GM19035 (cell line): ENCODE data around the gene HOXB3.

ENCODE experiments used
- ATAC-seq: cut with Tn5 transposase; IDR thresholded peaks from one replicate; pipeline ENCODE4 v1.9.1; 2021; ENCODE audit not compliant: unreplicated experiment

The HOXB3 gene

DNA sequence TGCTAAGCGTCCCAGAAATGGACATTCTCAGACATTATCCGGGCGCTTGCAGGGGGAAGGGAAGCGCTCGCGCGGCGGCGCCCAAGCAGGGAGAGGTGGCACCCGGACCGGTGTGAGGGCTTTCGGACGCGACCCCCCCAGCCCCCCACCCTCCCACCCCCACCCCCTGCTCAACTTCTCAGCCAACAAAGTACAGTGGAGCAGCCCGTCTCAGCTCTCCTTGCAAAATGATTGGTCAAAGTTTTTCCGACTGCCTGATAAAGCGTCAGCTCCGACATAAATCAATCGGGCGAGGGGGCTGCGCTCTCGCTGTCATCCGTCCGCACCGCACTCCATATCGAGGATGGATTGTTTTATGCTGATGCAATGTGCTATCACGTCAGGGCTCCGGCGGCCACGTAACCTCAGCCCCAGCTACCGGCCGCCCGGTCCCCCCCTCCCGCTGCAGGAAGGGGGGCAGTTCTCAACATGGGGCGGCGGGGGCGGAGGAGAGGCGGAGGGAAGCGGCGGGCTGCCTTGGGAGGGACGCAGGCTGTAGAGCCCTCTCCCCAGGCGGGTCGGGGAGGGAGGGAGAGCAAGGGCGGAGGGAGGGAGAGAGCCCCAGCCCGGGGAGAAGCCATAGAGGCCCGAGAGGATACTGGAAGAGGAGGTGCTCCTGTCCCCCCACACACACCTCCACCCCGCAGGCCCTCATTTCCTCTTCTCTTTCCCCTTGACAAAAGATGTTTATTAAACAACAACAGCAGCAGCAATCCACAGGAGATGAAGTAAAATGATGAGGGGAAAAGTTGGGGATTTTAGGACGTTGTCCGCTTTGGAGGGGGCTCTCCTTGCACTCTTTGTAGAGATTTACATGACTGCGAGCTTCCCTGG, 36.4 kb upstream of the HOXB3 start, which contains the start of gene HOXB9:
Gene HOXB9 (minus strand): TSS at position 114 of the 873 bp plus-strand sequence. CDS start 89 bp downstream, at position 25.
- ATAC-seq = no peak

DNA sequence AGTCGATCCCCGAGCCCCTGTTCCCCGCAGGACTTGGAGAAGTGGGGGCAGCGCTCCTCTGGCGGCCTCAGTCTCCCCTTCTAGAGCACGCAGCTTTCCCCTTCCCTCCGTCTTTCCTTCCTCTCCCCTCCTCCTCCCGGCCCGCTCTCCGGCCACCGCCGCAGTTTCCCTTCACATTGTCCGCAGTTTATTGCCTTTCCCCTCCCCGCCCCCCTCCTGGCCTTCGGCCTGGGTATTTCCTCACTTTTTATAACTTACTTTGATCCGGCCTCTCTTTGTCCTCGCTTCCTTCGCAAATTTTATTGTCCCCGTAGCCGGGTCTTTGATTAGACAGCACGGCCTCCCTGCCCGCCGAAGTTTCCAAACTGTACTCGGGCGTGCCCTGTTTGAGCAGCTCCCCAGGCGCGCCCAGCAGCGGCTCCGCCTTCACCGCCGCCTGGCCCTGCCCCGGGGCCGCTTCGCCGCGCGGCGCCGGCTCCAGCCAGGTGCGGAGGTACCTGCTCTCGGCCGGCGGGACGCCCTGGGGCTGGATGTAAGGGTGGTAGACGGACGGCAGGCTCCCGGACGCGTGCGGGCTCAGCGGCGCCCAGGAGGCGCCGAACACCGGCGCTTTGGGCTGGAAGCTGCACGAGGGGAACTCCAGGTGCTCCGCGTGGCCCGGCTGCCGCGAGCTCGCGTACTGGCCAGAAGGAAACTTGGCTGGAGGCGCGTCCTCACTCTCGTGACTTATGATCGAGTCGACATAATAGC, 35.6 kb upstream of the HOXB3 start:
- no peak for ATAC-seq

DNA sequence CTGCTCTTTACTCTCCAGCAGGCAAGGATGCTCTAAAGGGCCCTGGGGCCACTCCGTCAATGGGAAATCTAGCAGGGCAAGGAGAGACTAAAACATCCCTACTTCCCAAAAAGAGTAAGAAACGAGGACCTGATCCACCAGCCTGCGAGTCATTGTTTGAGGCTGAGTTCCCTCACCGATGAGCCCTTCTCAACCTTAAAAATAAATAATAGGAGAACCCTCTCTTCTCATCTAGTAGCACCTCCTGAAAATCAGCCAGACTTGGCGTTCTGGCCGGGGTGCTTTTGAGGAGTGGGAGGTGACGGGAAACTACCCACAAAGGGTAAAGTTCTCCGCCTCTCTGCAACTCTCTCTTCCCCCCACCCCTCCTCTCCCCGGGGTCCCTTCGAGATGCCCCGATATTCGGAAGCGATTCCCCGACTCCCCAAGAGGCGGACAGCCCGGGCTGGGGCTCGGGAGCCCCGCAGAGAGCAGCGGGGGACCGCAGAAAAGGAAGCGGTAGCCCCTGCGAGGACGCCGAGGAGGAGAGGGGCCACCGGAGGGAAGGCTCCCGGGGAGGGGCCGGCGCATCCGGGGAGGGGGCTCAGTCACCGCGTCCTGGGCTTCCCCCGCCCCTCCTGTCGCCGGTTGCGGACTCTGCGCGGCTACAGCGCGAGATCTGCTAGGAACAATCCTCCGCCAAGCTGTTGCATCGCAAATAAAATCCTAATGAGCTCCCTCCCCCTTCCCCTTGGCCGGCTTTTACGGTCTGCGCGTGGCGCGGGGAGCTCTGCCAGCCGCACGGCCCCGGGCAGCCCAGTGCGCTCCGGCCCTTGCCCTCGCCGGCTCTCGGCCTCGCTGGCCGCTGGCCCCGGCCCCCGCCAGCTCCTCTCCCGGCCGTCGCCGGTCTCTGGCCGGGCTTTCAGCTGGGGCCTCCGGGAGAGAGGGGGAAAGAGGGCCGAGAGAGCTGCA, 34.8 kb upstream of the HOXB3 start:
- no peak for ATAC-seq

DNA sequence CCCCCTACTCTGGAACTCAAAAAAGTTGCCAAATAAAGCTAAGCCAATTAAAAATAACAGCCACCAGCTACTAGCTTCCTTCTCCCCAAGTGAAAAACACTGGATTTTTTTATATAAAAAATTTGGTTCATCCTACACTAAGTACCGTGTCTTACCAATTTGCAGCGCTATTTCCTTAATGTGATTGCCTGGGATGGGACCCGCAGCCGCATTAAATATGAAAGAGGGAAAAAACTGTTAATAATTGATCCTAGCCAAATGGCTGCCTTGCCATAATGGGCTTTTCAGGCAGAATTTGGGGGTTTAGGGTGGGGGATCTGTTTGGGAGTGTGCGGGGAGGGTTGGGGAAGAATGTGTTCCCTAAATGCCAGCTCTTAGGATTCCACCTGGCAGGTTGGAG, 34.1 kb upstream of the HOXB3 start:
- ATAC-seq = no peak

DNA sequence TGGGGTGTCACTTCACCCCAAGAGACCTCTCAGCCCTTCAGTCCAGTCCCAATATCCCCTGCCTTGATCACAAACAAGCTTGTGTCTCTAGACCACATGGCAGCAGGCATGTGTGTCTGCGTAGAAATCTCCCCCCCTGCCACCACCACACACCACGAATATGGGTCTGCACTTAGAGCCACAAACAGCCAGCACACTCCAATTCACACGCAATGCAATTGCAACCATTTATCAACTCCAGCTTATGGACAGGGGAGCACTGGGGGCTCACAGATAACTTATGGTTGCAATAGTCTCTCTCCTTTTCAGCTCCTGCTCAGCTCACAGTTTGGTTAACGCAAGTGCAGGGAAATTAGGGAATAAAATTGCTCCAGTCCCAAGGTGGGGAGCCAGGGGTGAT, 33.5 kb upstream of the HOXB3 start:
- ATAC-seq = no peak

DNA sequence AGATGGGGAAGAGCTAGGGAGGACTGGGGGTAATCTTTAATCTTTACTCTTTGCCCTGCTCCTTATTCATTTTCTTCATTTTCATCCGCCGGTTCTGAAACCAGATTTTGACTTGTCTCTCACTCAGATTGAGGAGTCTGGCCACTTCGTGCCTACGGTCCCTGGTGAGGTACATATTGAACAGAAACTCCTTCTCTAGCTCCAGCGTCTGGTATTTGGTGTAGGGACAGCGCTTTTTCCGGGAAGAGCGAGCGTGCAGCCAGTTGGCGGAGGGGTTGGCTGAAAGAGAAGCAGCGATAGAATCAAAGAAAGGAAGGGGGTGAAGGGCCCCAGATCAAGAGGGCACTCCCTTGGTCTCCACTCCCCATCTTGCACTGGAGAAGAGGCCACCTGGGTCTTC, 32.8 kb upstream of the HOXB3 start:
- no peak for ATAC-seq

DNA sequence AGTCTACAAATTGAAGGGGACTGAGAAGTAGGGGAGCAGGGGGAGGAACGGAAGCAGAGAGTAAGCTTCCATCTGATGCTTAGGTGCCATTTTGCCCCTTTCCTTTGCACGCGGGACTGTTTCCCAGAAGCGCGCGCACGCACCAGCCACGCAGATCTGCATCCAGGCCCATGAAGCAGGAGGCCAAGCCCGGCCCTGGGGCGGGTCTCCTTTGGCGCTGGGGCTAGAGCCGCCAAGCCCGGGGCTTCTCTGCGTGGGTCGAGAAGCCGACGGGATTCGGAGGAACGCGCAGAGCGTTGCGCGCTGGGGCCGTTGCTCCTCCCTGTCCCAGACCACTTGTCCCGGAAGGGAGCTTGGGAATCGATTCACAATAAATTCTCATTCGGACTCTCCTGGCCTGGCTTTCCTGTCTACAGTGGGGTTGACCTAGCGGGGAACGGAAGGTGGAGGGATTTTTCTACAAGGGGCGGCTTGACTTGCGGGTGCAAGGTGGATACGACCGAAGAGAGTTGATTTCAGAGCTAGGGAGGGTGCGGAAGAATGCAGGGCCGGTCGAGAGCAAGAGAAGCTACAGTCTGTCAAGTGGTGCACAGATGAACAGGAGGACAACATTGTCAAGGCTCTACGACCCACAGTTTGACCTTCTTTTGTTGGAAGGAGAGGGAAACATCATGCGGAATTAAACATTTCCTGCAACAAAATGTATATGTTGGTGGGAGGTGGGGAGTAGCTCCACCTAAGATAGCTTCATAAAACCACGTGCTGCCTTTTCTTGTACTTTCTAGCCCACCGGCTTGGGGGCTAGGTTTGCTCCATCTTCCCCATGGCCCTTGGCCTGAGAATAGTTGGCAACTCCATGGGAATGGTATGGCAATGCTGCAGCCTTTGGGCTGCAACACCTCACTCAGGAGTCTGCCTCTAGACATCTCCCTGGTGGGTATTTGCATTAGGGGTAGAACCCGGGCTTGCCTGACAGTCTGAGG, 31.7 kb upstream of the HOXB3 start:
- no peak for ATAC-seq

DNA sequence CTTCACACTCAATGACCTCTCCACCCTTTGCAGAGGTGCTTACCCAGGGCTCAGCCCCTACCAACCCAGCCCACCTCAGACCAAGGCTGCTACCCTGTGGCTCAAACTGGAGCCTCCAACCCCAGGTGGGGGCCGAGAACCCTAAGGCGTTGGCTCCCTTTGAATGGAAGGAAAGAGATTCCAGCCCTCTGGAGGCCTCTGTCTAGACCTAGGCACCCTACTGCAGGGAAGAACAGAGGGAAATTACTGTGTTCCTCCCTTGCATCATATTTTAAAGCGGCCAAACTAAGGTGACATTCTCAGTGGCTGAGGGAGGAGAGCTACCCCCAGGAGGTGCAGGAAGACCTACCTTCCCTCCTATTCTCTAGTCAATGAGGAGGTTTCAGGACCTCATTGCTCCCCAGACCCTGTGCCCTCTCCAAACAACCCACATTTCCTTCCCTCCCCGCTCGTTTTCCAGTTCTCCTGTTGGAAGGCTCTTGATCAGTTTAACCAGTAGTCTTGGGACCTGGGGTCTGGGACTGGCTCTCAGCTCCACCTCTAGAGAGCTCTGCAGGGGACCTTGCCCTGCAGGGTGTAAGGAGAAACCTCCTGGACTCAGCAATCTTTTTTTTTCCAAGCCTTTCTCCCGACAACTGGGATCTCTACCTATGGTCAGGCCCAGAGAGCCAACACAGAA, 30.6 kb upstream of the HOXB3 start:
- ATAC-seq = no peak

DNA sequence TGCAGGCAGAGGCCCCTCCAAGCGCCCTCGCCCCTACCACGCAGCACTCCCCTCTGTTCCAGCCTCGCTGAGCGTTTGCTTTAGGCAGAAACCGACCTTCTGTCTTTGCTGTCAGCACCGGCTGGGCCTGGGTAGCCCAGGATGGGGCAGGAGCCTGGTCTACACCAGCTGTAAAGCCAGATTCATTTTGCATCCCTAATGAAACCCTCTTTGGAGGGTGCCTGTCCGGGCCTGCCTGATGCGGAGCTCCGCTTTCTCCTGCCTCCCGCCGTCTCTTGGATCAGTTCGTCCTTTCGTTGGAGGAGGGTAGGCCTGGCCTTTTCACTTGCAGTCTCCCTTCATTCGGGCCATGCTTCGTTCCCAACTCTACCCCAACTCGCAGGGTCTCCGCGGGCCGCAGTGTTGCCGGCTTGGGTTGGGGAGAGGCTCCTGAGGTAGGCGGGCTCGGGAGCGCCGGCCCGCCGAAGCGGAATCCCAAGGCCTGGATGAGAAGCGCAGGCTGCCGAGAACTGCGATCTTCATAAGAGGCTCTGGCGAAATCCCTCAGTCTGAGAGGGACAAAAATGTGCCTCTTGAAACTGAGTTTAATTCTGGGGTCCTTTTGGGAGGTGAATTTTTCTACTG, 29.9 kb upstream of the HOXB3 start:
- no peak for ATAC-seq

DNA sequence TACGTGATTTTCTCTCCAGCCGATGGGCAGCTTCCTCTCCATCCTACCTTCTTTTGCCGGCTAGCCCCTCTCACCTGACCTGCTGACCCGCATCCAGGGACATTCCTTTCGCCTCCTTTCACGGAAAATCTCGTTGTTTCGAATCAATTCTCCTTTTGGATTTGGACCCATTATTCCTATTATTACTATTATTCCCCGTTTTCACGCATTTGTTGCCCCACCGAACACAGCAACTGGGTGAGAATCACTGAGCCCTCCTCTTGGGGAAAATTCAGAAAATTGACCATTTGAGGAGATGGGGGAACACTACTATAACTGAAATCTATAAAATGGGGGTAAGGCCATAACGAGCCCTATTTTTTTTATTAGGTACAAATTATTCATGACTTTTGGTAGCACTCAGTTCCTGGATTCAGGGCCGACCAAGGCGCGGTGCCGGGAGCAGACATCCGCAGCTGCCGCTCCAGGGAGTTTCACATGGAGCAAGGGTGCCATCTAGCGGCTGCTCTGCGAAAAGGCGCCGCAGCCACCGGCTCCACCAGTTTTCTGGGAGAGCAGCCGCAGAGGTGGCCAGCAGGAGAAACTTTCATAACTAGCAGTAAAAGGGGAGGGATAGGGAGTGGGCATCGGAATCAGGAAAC, 28.3 kb upstream of the HOXB3 start:
- no peak for ATAC-seq

DNA sequence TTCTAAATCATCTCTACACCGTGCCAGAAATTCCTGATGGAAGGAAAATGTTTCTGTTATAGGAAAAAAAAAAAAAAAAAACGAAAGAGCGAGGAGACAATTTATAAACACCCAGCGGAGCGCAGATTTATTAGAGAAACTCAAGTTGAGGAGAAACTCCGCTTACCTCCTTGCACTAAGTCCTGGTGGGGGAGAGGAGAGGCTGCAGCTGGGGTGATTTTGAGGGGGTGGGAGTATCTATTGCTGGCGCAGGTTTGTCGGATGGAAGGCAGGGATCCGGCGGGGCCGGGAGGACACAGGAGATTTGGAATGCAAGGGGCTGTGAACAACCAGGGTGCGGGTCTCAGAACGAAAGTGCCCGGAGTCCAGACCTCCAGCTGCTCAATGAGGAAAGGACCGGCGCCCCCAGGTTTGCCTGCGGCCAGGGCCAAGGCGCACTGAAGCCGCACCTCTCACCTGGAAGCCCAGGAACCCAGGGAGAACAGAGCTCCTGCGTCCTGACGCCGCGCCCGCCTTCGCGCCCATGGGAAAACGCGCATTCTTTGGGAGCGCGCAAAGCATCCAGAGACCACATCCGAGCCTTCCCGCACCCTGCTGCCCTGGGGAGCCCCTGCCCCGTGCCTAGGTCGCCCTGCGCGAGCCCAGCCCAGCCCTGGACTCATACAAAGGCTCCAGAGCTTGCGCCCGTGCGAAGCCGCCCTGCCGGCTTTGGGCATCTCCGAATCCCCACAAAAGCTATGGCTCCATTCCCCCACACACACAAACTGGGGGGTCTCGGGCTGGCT, 27.6 kb upstream of the HOXB3 start:
- no peak for ATAC-seq

DNA sequence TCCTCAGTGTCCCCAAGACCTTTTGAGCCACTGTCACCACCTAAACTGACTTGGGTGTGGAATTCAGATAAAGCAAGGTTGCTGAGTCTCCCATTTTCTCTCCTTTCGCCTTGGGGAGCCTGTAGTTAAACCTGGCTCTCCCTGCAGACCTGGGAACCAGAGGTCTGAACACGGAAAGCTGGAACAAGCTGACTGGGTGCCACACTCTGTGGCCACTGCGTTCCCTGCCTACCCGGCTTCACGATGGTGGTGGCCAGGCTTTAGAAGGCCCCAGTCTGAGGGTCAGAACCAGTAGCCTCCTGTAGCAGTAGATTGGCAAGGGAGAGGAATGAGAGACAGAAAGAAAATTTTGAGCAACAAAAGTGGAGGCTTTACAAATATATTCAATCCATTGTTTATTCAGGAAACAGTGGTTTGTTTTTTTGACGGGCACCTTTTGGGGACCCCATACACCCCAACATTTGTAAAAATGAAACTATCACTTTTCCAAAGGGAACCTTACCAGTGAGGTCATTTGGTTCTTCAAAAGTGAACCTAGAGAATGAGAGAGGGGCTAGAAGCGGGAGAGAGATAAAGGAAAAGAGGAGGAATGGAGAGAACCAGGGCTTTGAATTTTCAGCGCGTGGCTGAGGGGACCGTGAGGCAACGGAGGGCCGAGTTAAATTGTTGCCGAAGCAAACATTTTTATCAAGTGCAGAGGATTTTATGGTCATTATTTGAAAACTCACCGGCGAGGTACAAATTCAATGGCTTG, 26.9 kb upstream of the HOXB3 start:
- ATAC-seq = no peak

DNA sequence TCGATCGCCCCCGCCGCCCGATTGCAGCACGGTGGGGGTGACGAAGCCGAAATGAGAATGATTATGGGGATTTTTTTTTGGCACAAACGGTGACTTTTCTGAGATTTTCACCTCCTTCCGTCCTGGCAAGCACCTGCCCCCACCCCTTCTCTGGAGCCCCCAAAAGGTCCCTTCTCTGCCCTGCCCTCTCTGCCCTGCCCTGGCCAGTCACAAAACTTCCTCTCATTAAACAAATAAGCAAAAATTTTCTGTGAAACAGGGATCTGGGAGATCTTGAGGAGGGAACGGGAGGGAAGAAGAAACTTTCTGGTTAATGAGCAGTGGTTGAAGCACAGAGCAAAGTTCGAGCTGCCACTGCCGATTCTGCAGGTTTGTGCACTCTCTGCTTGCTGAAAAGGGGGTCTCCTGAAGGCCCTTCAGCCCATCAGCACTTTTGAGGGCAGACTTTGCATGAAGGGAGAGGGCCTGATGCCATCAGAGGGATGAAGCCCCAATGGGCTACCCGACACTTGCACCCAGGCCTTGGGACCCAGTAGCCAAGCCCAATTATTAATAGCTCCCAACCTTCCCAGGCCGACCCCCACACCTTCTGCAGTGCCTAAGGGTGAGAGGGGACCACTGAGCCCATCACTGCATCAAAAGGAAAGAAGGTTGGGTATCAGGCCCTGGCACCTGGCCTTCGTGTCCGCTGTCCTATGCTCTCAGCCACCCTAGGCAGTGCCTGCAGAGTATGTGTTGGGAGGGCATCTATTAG, 26.1 kb upstream of the HOXB3 start:
- no peak for ATAC-seq

DNA sequence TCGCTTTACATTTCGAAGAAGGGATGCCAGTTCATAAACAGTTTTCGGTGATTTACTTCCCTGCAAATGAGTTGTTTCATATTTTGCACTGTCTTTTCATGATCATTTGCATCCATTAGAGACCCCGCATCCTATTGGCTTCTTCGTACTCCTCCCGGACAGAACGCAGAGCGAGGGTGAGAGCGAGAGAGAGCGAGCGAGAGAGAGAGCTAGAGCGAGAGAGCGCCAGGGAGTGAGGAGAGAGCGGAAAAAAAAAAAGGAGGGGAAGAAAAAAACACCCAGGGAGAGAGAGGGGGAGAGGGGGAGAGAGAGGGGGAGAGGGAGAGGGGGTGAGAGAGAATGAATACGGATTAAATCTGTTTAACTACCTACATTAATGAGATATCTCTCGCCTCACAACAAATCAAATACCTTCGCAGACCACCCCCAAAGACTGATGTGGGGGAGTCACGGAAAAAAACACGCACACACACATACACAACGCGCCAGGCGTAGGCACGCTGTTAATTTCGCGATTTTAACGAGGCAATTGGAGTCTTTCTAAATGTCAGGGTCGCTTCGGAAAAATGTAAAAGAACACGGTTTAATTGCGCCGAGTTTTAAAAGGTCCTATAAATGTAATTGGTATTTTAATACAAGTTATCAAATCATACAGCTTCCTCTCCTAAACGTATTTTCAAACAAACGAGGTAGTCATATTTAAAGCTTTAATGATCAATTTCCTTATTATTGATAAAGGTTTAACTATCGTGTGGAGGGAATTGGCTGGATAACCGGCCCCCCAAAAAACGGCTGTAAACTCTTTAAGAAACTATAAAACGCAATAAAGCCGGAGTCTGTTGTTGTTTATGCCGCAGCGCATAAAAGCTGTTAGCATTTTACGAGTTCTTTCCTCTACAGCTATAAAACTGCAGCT, 25.3 kb upstream of the HOXB3 start, which contains the start of gene HOXB8:
Gene HOXB8 (minus strand): TSS at position 246 of the 916 bp plus-strand sequence. CDS start 588 bp downstream, outside the sequence.
- ATAC-seq = no peak
